ENCODE data around the gene DNAH8. TPM values are rescaled to one million over a fixed set of nuclear protein-coding genes. Genes with fewer than 3 reads are reported as not detected.

DNAH8 gene
- total RNA-seq, 2 experiments from 2014 or later, result 0.03 TPM; not detected in 1

- Mint-ChIP-seq H3K36me3 (ENCODE audit: low read depth) (no peaks in the 10 kb centered on the region), H3K27ac (no peak overlapping the region), H3K27me3 (peaks cover 74% of the 10 kb centered on the region), H3K9me3 (no peaks in the 10 kb centered on the region), H3K4me1 (ENCODE audit: low read depth) (no peaks in the 10 kb centered on the region), H3K4me3 (no peak overlapping the region)
- Histone ChIP-seq H3K27ac (ENCODE audit: low read depth in 1 of 2, low read length in 2 of 2) (no peak overlapping the region), H3K4me1 (ENCODE audit: insufficient read depth, low read length) (no peaks in the 10 kb centered on the region), H3K4me3 (ENCODE audit: low read length) (no peak overlapping the region), H3K36me3 (ENCODE audit: insufficient read depth, low read length) (no peaks in the 10 kb centered on the region), H3K9me3 (ENCODE audit: control insufficient read depth in 1 of 2, insufficient read depth in 1 of 2, low read length in 2 of 2) (peaks cover 0 to 3% of the 10 kb centered on the region in 2 experiments), H3K27me3 (ENCODE audit: control insufficient read depth in 1 of 2, insufficient read depth in 2 of 2, low read length in 2 of 2) (peaks cover 0 to 12% of the 10 kb centered on the region in 2 experiments)
- intact Hi-C loops (cut with DNase I, micrococcal nuclease), result no loop called here
- DNase-seq (no peak), ATAC-seq (ENCODE audit: poor library complexity) (no peak)
- TF ChIP-seq CTCF (IDR thresholded peaks at IDR 0.05), result no peak
- CTCF ChIA-PET, result no interaction called here
- POLR2A ChIA-PET, result no interaction called here
Observed at GRCh38 chr6:39037707-39038106, 322.6 kb downstream of the DNAH8 start.

GRCh38 chr6:39040080-39040673 lies 325.1 kb downstream of the DNAH8 start:
- POLR2A ChIA-PET, result no interaction called here
- intact Hi-C loops (cut with DNase I, micrococcal nuclease), result no loop called here
- no peak for ATAC-seq (ENCODE audit: poor library complexity)

GRCh38 chr6:39041072-39041471 lies 326.0 kb downstream of the DNAH8 start:
- no peaks in the 10 kb centered on the region for H3K36me3 Mint-ChIP-seq (ENCODE audit: low read depth)
- no peak overlapping the region for H3K4me3 ChIP-seq (ENCODE audit: low read length)
- ATAC-seq (ENCODE audit: poor library complexity), result no peak
- ChIA-PET POLR2A (no interaction called here), CTCF (no interaction called here)
- peaks cover 0 to 3% of the 10 kb centered on the region in 2 experiments for H3K9me3 ChIP-seq (ENCODE audit: control insufficient read depth in 1 of 2, insufficient read depth in 1 of 2, low read length in 2 of 2)
- intact Hi-C loops (cut with DNase I, micrococcal nuclease), result no loop called here
- no peak overlapping the region for H3K27ac ChIP-seq (ENCODE audit: low read depth in 1 of 2, low read length in 2 of 2)
- H3K27me3 ChIP-seq (ENCODE audit: control insufficient read depth in 1 of 2, insufficient read depth in 2 of 2, low read length in 2 of 2), result peaks cover 0 to 16% of the 10 kb centered on the region in 2 experiments
- H3K4me1 Mint-ChIP-seq (ENCODE audit: low read depth), result no peaks in the 10 kb centered on the region
- peaks cover 58% of the 10 kb centered on the region for H3K27me3 Mint-ChIP-seq
- no peaks in the 10 kb centered on the region for H3K9me3 Mint-ChIP-seq
- no peak overlapping the region for H3K4me3 Mint-ChIP-seq
- H3K4me1 ChIP-seq (ENCODE audit: insufficient read depth, low read length), result no peaks in the 10 kb centered on the region
- TF ChIP-seq CTCF (IDR thresholded peaks at IDR 0.05), result no peak
- no peak overlapping the region for H3K27ac Mint-ChIP-seq
- DNase-seq, result no peak
- H3K36me3 ChIP-seq (ENCODE audit: insufficient read depth, low read length), result no peaks in the 10 kb centered on the region

More at GRCh38 chr6:39040080-39040673, 325.1 kb downstream of the DNAH8 start:
- peaks cover 0 to 3% of the 10 kb centered on the region in 2 experiments for H3K9me3 ChIP-seq (ENCODE audit: control insufficient read depth in 1 of 2, insufficient read depth in 1 of 2, low read length in 2 of 2)
- Mint-ChIP-seq H3K27me3 (peaks cover 65% of the 10 kb centered on the region), H3K9me3 (no peaks in the 10 kb centered on the region), H3K4me1 (ENCODE audit: low read depth) (no peaks in the 10 kb centered on the region), H3K36me3 (ENCODE audit: low read depth) (no peaks in the 10 kb centered on the region), H3K4me3 (no peak overlapping the region), H3K27ac (no peak overlapping the region)
- no peak overlapping the region for H3K27ac ChIP-seq (ENCODE audit: low read depth in 1 of 2, low read length in 2 of 2)
- CTCF ChIA-PET, result no interaction called here
- no peak overlapping the region for H3K4me3 ChIP-seq (ENCODE audit: low read length)
- H3K36me3 ChIP-seq (ENCODE audit: insufficient read depth, low read length), result no peaks in the 10 kb centered on the region
- H3K4me1 ChIP-seq (ENCODE audit: insufficient read depth, low read length), result no peaks in the 10 kb centered on the region
- no peak for TF ChIP-seq CTCF (IDR thresholded peaks at IDR 0.05)
- peaks cover 0 to 15% of the 10 kb centered on the region in 2 experiments for H3K27me3 ChIP-seq (ENCODE audit: control insufficient read depth in 1 of 2, insufficient read depth in 2 of 2, low read length in 2 of 2)
- no peak for DNase-seq

Measured in CD4-positive, alpha-beta T cell (primary cell).